Fibroblast of villous mesenchyme (primary cell): ENCODE data around the gene TBC1D16. TPM values are rescaled to one million over a fixed set of nuclear protein-coding genes. Genes with fewer than 3 reads are reported as not detected.

ENCODE experiments used
- DNase-seq: peaks from one replicate; pipeline ENCODE4 v3.0.0-alpha.2; 2010; ENCODE audit warnings: low read depth
- H3K4me3 ChIP-seq: 2 replicates; pipeline ENCODE4 v1.5.1; 2011; ENCODE audit warnings: low read depth, mild to moderate bottlenecking, low read length
- total RNA-seq: library from RNA; depleted of rRNA; stranded (reverse); fragments of >200 nt; gene quantifications from 2 replicates; pipeline ENCODE4 v1.2.3, GENCODE V29; 2012
- TF ChIP-seq, protein P1 (sequence below): IDR thresholded peaks from 2 replicates; pipeline ENCODE4 v1.5.1; 2012; ENCODE audit warnings: low read depth, mild to moderate bottlenecking, low read length; ENCODE audit not compliant: insufficient read depth

TBC1D16 gene
- total RNA-seq, 1 donor, result 32.8 TPM

DNA sequence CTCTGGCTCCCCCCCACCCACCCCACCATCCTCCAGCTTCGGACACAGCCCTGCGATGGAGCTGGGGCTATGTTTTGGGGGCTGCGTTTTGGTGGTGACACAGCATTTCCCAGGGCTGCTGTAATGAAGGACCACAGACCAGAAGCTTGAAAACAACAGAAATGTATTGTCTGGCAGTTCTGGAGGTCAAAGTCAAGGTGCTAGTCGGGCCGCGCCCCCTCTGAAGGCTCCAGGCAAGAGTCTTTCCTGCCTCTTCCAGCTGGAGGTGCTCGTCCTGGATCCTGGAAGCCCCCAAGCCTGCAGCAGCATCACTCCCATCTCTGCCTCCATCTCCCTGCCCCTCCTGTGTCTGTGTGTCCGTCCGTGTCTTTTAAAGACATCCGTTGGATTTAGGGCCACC, 50.8 kb downstream of the TBC1D16 start:
- no peak overlapping the region for H3K4me3 ChIP-seq
- no peak for DNase-seq
- TF ChIP-seq, protein P1, sequence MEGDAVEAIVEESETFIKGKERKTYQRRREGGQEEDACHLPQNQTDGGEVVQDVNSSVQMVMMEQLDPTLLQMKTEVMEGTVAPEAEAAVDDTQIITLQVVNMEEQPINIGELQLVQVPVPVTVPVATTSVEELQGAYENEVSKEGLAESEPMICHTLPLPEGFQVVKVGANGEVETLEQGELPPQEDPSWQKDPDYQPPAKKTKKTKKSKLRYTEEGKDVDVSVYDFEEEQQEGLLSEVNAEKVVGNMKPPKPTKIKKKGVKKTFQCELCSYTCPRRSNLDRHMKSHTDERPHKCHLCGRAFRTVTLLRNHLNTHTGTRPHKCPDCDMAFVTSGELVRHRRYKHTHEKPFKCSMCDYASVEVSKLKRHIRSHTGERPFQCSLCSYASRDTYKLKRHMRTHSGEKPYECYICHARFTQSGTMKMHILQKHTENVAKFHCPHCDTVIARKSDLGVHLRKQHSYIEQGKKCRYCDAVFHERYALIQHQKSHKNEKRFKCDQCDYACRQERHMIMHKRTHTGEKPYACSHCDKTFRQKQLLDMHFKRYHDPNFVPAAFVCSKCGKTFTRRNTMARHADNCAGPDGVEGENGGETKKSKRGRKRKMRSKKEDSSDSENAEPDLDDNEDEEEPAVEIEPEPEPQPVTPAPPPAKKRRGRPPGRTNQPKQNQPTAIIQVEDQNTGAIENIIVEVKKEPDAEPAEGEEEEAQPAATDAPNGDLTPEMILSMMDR, result no peak

DNA sequence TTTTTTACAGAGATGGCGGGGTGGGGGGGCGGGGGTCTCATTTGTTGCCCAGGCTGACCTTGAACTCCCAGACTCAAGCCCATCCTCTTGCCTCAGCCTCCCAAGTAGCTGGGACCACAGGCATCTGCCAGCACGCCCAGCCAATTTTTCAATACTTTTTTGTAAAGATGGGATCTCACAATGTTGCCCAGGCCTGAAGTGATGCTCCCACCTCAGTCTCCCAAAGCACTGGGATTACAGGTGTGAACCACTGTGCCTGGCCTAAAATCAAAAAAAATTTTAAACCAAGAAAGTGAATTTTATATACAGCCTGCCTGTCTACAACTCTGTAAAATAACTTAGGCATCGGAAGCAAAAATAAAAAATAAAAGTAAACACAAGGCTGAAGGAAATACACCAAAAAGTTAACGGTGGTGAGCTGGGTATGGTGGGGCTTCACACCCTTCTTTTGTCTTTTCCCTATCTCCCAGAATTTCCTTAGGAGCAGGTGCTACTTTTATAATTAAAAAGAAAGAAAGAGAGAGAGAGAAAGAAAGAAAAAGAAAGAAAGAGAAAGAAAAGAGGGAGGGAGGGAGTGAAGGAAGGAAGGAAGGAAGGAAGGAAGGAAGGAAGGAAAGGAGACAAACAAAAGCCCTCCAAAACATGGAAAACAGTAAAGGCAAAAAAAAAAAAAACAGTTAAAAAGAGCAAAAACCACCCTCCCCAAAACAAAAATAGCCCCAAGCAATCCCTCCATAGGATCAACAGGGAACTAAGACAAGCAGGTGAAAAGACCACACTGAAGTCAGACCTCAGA, 51.4 kb downstream of the TBC1D16 start:
- no peak overlapping the region for H3K4me3 ChIP-seq
- DNase-seq, result no peak
- TF ChIP-seq, protein P1, result no peak

DNA sequence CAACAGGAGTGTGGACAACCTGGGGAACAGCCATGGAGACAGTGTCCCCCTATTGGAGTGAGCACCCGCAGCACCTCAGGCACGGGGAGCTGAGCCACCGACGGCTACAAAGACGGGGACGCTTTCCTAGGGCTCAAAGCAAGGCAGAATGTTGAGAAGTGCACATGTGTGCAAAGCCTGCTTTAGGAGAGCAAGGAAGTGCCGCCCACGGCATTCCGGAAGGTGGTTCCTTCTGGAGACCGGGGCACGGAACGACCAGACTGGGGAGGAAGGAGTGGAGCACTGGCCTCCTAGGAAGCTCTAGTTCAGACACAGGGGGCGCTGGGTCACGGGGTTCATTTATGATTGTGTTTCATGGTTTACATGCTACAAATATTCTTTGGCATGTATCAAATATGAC, 52.2 kb downstream of the TBC1D16 start:
- TF ChIP-seq, protein P1, result no peak
- no peak for DNase-seq
- no peak overlapping the region for H3K4me3 ChIP-seq

DNA sequence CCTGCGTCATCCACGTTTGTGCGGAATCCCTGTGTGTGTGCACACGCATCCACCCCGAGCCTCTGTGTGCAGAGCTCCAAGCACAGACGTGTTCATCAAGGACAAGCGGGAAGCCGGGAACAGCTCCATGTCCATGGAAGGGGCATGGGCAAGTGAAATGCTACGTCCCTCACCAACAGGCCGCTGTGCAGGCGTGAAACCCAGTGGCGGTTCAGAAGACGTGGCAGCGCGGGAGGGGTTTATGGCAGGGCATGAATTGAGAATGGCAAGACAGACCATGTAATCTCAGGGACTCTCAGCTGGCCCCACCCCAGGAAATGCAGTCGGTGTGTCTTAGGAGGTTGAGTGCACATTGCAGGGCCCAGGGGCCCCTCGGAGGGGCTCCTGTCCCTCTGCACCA, 52.7 kb downstream of the TBC1D16 start:
- DNase-seq, result no peak
- no peak overlapping the region for H3K4me3 ChIP-seq
- TF ChIP-seq, protein P1, result no peak

DNA sequence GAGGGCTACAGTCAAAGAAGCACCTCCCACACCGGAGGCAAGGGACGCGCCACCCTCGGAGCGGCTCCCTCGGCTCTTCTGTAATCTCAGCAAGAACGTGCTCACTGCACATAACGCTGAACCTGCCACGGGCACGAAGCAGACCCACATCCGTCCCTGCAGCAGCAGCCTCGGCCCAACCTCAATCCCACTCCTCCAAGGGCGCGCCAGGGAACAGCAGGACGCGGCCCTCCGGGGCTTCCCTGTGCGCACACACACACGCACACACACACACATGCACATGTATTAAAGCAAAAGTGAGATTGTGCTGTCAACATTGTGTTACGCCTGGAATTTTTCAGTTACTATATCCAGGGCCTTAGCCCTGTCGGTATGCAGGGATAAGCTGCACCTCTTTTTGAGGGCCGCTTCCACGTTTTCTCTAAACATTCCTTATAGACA, 54.0 kb downstream of the TBC1D16 start:
- TF ChIP-seq, protein P1, result no peak
- DNase-seq, result no peak
- H3K4me3 ChIP-seq, result no peak overlapping the region

DNA sequence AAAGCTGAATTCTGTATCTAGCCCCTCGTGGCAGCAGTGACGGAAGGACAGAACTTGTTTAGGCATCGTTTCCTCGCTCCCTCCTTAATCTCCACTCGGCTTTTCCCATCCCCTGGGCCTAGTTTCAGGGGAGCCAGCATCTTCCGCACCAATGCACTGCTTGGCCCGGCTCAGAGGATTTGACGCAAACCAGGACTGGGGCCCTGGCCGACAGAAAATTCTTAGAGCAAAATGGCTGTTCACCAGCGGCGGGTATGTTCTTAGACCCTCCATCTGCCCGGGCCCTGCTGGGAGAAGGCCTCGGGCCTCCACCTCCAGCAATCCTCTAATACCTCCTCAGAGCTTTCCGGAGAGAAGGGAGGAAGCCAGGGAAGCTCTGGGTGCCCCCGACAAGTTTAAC, 54.6 kb downstream of the TBC1D16 start:
- DNase-seq, result no peak
- TF ChIP-seq, protein P1, result no peak
- no peak overlapping the region for H3K4me3 ChIP-seq
